A549 (cell line): ENCODE results near the gene NOD2.

Experiments
- EP300 ChIP-seq, 2 experiments: fragments of >200 bp; sonication (Bioruptor Twin); formaldehyde crosslinking; IDR thresholded peaks; 2 replicates in 1 of 2; 3 replicates in 1 of 2; pipeline ENCODE4 v1.6.1; 2016 to 2017
- JUNB ChIP-seq: fragments of >200 bp; sonication (Bioruptor Twin); formaldehyde crosslinking; IDR thresholded peaks from 2 replicates; pipeline ENCODE4 v1.6.1; 2016
- KDM5A ChIP-seq: fragments of 200-600 bp; sonication (generic); IDR thresholded peaks from 2 replicates; pipeline ENCODE4 v1.6.1; 2016; ENCODE audit warnings: antibody characterized with exemption, mild to moderate bottlenecking
- POLR2A ChIP-seq: IDR thresholded peaks from 2 replicates; pipeline ENCODE4 v1.6.1; 2012; ENCODE audit warnings: mild to moderate bottlenecking, low read length
- TF ChIP-seq, protein P1 (sequence below): fragments of 450-650 bp; IDR thresholded peaks from 2 replicates; pipeline ENCODE4 v1.6.1; 2014; ENCODE audit warnings: antibody characterized with exemption
- TF ChIP-seq, protein P2 (sequence below): fragments of >200 bp; sonication (Bioruptor Twin); formaldehyde crosslinking; IDR thresholded peaks from 3 replicates; pipeline ENCODE4 v1.5.1; 2016

DNA sequence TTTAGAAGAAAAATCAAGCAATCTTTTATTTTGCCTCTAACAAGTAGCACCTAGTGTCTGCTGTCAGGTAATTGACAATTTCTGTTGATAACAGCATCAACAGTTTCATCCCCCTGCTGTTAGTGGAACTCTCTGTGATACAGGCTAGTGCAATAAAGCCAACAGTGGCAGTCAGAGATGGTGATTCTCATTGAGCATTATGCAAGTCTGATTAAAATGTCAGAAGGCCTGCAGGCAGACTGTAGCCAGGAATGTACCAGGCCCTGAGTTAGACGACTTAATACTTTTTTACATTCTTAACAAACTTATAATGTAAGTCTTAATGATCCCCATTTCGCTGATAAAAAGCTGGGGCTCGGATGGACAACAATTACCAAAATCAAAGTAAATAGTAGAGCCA is 63.1 kb downstream of the NOD2 start:
- TF ChIP-seq POLR2A, result no peak
- no peak for TF ChIP-seq EP300 (IDR thresholded peaks at IDR 0.05)
- TF ChIP-seq, protein P1, sequence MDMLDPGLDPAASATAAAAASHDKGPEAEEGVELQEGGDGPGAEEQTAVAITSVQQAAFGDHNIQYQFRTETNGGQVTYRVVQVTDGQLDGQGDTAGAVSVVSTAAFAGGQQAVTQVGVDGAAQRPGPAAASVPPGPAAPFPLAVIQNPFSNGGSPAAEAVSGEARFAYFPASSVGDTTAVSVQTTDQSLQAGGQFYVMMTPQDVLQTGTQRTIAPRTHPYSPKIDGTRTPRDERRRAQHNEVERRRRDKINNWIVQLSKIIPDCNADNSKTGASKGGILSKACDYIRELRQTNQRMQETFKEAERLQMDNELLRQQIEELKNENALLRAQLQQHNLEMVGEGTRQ, result no peak
- TF ChIP-seq, protein P2, sequence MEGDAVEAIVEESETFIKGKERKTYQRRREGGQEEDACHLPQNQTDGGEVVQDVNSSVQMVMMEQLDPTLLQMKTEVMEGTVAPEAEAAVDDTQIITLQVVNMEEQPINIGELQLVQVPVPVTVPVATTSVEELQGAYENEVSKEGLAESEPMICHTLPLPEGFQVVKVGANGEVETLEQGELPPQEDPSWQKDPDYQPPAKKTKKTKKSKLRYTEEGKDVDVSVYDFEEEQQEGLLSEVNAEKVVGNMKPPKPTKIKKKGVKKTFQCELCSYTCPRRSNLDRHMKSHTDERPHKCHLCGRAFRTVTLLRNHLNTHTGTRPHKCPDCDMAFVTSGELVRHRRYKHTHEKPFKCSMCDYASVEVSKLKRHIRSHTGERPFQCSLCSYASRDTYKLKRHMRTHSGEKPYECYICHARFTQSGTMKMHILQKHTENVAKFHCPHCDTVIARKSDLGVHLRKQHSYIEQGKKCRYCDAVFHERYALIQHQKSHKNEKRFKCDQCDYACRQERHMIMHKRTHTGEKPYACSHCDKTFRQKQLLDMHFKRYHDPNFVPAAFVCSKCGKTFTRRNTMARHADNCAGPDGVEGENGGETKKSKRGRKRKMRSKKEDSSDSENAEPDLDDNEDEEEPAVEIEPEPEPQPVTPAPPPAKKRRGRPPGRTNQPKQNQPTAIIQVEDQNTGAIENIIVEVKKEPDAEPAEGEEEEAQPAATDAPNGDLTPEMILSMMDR, result no peak
- no peak for TF ChIP-seq JUNB
- no peak for TF ChIP-seq KDM5A
